KBM-7 (cell line): Measurements from ENCODE around the gene LSR.

Experiments used
- DNase-seq: peaks from one replicate; pipeline ENCODE4 v3.0.0-alpha.2; 2015
- in situ Hi-C: fragments of 300-500 bp; cut with MboI; formaldehyde crosslinking; loops from 2 replicates; pipeline ENCODE4 v1.14.3; 2020; ENCODE audit warnings: low sequenced_read_pairs, low pct_unique_long_range_greater_than_20kb, mixed read lengths

Gene LSR

GRCh38 chr19:35248310-35249145 is at the start of gene LSR:
LSR (plus strand) TSS chr19:35249002; CDS start chr19:35249023, 21 bp downstream.
- DNase-seq, result no peak
- in situ Hi-C loops, result no loop called here

- DNase-seq, result no peak
- in situ Hi-C loops, result no loop called here
Observed at GRCh38 chr19:35199481-35199880, 49.3 kb upstream of the LSR start.

GRCh38 chr19:35202722-35203688 is 45.8 kb upstream of the LSR start:
- no peak for DNase-seq
- in situ Hi-C loops, result no loop called here

DNA sequence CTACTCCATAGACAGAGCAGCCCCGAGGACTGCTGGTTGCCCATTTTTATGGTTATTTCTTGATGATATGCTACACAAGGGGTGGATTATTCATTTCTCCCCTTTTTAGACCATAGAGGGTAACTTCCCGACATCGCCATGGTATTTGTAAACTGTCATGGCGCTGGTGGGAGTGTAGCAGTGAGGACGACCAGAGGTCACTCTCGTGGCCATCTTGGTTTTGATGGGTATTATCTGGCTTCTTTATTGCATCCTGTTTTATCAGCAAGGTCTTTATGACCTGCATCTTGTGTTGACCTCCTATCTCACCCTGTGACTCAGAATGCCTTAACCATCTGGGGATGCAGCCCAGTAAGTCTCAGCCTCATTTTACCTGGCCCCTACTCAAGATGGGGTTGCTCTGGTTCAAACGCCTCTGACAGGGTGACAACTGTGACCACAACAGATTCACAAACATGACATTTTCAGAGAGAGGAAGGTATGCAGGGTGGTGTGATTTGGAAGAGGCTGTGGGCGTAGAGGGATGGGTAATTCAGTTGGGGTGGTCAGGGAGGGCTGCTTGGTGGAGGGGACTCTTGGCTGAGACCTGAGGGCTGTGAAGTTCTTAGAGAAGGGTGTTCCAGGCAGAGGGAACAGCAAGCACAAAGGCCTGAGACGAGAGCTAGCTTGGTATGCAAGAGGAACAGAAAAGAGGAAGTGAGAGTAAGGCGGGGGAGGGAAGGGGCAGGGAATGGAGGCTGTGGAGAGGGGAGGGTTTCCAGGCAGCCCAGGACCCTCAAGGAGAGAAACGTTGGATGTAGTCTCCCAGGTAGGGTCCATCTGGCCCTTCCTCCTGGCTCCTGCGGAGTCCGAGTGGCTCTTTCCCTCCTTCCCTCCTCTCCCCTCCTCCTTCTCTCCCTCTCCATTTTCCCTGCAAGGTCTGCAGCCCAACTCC is 43.7 kb upstream of the LSR start:
- DNase-seq, result peak; percentile 85

GRCh38 chr19:35205733-35206323 is 43.0 kb upstream of the LSR start:
- DNase-seq, result no peak
- in situ Hi-C loops, result no loop called here

More for the DNA sequence above, 43.7 kb upstream of the LSR start:
- in situ Hi-C loops, result no loop called here

DNA sequence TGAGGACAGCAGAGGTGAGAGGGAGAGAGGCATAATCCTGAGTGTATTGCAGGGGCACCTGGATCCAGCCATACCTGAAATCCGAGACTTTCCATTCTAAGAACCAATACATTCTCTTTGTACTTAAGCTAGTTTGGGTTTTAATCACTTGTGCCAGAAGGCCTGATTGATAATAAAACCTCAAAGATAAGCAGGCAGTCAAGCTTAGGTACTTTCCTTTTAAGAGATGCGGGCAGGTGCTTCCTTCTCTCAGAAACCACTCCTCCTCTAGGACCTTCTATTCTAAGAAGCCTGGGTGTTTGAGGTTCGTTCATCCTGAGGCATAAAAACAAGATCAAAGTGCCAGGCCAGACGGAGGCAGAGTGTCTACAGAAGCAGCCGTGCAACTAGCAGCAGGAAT is 42.4 kb upstream of the LSR start:
- in situ Hi-C loops, result no loop called here
- peak; percentile 73 for DNase-seq

GRCh38 chr19:35206855-35207254 is 41.9 kb upstream of the LSR start:
- no peak for DNase-seq
- in situ Hi-C loops, result no loop called here

GRCh38 chr19:35207391-35207871 is 41.4 kb upstream of the LSR start:
- DNase-seq, result no peak
- in situ Hi-C loops, result no loop called here

- in situ Hi-C loops, result no loop called here
- no peak for DNase-seq
Observed at GRCh38 chr19:35208121-35208520, 40.7 kb upstream of the LSR start.

DNA sequence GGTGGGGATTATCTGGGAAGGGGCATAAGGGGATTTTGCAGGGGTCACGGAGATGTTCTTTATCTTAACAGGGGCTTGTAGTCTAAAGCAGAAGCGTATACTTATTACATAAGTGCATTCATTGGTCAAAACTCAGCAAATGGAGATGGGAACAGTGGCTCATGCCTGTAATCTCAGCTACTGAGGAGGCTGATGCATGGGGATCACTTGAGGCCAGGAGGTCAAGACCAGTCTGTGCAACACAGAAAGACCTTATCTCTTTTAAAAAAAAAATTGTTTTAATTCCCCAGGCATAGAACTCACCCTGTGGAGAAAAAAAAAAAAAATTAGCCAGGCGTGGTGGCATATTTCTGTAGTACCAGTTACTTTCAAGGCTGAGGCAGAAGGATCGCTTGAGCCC is 39.2 kb upstream of the LSR start:
- DNase-seq, result no peak
- in situ Hi-C loops, result no loop called here

GRCh38 chr19:35211545-35212230 is 37.1 kb upstream of the LSR start:
- in situ Hi-C loops, result no loop called here
- DNase-seq, result peak; percentile 81

DNA sequence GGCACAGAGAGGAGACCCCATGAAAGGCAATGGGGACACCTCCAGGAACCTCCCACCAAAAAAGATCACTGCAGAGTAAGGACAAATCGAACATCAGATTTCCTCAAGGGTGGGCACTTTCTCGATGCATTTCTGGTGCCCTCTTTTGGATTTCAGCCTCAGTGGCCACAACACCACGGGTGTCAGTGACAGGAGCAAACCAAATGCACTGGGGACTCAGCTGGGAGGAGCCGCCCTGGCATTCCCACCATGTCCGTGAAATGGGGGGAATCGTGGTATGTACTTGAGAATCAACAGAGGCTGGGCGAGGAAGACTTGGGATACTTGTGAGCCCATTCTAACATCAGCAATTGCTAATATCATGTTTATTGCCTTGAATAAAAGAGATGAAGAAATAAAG is 36.6 kb upstream of the LSR start:
- in situ Hi-C loops, result no loop called here
- no peak for DNase-seq

DNA sequence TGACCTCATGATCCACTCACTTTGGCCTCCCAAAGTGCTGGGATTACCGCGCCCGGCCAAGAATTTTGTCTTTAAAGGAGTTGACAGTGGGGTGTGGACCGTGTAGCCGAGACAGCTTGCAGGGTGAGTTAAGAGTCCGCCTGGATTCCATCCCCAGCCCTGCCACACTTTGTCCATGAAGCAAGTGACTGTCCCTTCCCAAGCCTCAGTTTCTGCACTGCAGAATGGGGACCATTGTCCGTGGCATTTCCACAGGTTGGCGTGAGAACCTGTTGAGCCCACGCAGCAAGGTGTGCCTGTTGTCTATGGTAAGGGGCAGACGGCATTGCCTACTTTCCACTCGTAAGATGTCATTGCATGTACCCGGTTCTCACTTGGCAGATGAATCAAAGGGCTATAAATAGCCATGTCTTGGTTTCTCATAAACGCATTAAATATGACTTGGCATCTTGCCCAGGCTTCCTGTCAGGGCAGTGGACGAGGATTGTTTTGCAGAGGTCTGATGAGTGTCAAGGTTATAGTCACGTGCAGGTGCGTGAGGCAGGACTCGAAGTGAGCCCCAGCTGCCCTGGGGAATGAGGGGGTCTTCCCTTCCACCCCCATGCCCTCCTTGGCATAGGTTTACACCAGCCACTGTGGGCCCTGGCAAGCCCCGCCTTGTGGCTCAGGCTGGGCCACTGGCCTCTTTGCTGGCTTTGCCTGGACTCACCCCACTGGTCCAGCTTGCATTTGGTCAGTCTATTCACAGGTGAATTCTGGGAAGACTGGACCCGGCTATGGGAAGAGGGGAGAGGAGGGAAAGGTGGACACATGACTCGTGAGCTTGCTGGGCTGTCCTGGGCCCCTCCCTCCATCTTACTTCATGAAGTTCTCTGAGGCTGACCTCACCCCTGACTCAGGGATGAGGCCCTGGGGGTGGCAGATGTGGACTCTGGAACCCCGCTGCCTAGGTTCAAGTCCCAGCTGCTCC is 34.9 kb upstream of the LSR start:
- in situ Hi-C loops, result no loop called here
- peak; percentile 94 for DNase-seq

- no peak for DNase-seq
- in situ Hi-C loops, result no loop called here
Observed at GRCh38 chr19:35214766-35215422, 33.9 kb upstream of the LSR start.

DNA sequence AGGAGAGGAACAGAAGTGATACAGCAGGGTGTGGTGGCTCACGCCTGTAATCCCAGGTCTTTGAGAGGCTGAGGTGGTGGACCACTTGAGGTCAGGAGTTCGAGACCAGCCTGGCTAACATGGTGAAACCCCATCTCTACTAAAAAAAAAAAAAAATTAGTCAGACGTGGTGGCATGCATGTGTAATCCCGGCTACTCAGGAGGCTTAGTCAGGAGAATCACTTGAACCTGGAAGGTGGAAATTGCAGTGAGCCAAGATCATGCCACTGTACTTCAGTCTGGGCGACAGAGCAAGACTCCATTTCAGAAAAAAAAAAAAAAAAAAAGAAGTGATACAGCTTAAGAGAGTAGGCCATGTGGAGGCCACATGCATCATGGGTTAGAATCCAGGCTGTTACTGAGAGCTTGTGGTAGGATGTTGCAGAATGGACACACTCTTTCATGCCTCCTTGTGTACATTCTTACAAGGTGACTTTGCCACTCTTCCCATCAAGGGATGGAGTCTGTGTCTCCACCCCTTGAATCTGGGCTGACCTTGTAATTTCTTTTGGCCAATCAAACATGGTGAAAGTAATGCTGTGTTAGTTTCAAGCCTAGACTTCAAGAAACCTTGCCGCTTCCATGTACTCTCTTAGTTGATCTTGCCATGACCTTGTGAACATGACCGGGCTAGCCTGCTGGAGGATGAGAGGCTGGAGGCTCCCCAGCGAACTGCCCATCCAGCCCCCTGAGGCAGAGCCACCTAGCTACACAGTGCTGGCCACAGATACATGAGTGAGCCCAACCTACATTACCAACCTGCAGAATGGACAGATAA is 32.6 kb upstream of the LSR start:
- DNase-seq, result no peak
- in situ Hi-C loops, result no loop called here
